Endodermal cell (in vitro differentiated cells): Measurements from ENCODE around the gene MED1. TPM values are rescaled to one million over a fixed set of nuclear protein-coding genes. Genes with fewer than 3 reads are reported as not detected.

Source experiments
- DNase-seq: peaks from one replicate; pipeline ENCODE4 v3.0.0-alpha.2; 2017
- H3K27ac ChIP-seq: 2 replicates; pipeline ENCODE4 v1.5.1; 2013; ENCODE audit warnings: mild to moderate bottlenecking, low read depth, low read length, moderate library complexity
- H3K27me3 ChIP-seq: 2 replicates; pipeline ENCODE4 v1.6.1; 2013; ENCODE audit warnings: mild to moderate bottlenecking, low read length, moderate library complexity; ENCODE audit not compliant: insufficient read depth, control insufficient read depth, poor library complexity, severe bottlenecking
- H3K36me3 ChIP-seq: 2 replicates; pipeline ENCODE4 v1.7.0; 2013; ENCODE audit warnings: mild to moderate bottlenecking, low read length, moderate library complexity; ENCODE audit not compliant: control insufficient read depth, insufficient read depth
- H3K4me1 ChIP-seq: one replicate; pipeline ENCODE4 v1.7.0; 2013; ENCODE audit warnings: low read length; ENCODE audit not compliant: control insufficient read depth, insufficient read depth
- H3K4me3 ChIP-seq: 2 replicates; pipeline ENCODE4 v1.5.1; 2013; ENCODE audit warnings: mild to moderate bottlenecking, low read length, moderate library complexity
- H3K9ac ChIP-seq: 2 replicates; pipeline ENCODE4 v1.6.1; 2013; ENCODE audit warnings: mild to moderate bottlenecking, low read length, moderate library complexity; ENCODE audit not compliant: poor library complexity, severe bottlenecking; ENCODE audit errors: extremely low read depth
- H3K9me3 ChIP-seq: 2 replicates; pipeline ENCODE4 v1.6.1; 2013; ENCODE audit warnings: mild to moderate bottlenecking, low read length, moderate library complexity; ENCODE audit not compliant: control insufficient read depth
- H3K27ac Mint-ChIP-seq: 2 replicates; pipeline ENCODE4 v1.8.0; 2020; ENCODE audit warnings: mixed read lengths
- H3K27me3 Mint-ChIP-seq: 2 replicates; pipeline ENCODE4 v1.8.0; 2021; ENCODE audit warnings: mild to moderate bottlenecking, mixed read lengths; ENCODE audit not compliant: insufficient read depth
- H3K36me3 Mint-ChIP-seq: 2 replicates; pipeline ENCODE4 v1.8.0; 2020; ENCODE audit warnings: low read depth, mixed read lengths
- H3K4me1 Mint-ChIP-seq: 2 replicates; pipeline ENCODE4 v1.8.0; 2020; ENCODE audit warnings: mixed read lengths
- H3K4me3 Mint-ChIP-seq: 2 replicates; pipeline ENCODE4 v1.8.0; 2020; ENCODE audit warnings: mild to moderate bottlenecking, moderate library complexity, mixed read lengths
- H3K9me3 Mint-ChIP-seq: 2 replicates; pipeline ENCODE4 v1.8.0; 2020; ENCODE audit warnings: mild to moderate bottlenecking, mixed read lengths
- WGBS, 2 experiments: methylation state at CpG; one replicate each; pipeline versions ENCODE4 v1.1.5 to v1.1.7; 2013; ENCODE audit warnings: missing lambda C conversion rate in 2 of 2, mixed read lengths in 1 of 2; ENCODE audit not compliant: insufficient coverage in 1 of 2, insufficient read length in 1 of 2; 5-methylcytosine and 5-hydroxymethylcytosine counted together
- total RNA-seq, 2 donors: library from RNA; stranded (reverse); fragmentation: NEBNext Ultra II Directional in 1 of 2; extraction: Animal tissue kit (Norgen Biotek cat#: 25700) in 1 of 2; gene quantifications; 2 replicates in 1 of 2; 3 replicates in 1 of 2; pipeline ENCODE4 v1.2.1, GENCODE V29; 2021
- TF ChIP-seq, protein P1 (sequence below): fragments of 200-600 bp; sonication (generic); conservative IDR thresholded peaks from 2 replicates; pipeline ENCODE4 v1.5.0; 2021; ENCODE audit warnings: antibody characterized with exemption, mild to moderate bottlenecking

The MED1 gene
- total RNA-seq, 2 donors from 2014 or later, result 56.1 to 57.5 TPM

GRCh38 chr17:39365872-39366271, 85.2 kb downstream of the MED1 start:
- H3K27ac ChIP-seq, result no peak overlapping the region
- H3K27ac Mint-ChIP-seq, result no peak overlapping the region

GRCh38 chr17:39365242-39365641, 85.8 kb downstream of the MED1 start:
- Histone ChIP-seq H3K9me3 (no peaks in the 10 kb centered on the region), H3K27ac (no peak overlapping the region), H3K36me3 (no peaks in the 10 kb centered on the region), H3K4me1 (no peaks in the 10 kb centered on the region), H3K9ac (no peak overlapping the region), H3K27me3 (no peaks in the 10 kb centered on the region), H3K4me3 (no peak overlapping the region)
- WGBS, 2 experiments, result 95% methylated on average over 4 of the region's 4 CpGs
- Mint-ChIP-seq H3K9me3 (no peaks in the 10 kb centered on the region), H3K4me1 (no peaks in the 10 kb centered on the region), H3K27ac (no peak overlapping the region), H3K4me3 (no peak overlapping the region), H3K27me3 (no peaks in the 10 kb centered on the region), H3K36me3 (peaks cover 3% of the 10 kb centered on the region)
- no peak for DNase-seq
- TF ChIP-seq, protein P1, sequence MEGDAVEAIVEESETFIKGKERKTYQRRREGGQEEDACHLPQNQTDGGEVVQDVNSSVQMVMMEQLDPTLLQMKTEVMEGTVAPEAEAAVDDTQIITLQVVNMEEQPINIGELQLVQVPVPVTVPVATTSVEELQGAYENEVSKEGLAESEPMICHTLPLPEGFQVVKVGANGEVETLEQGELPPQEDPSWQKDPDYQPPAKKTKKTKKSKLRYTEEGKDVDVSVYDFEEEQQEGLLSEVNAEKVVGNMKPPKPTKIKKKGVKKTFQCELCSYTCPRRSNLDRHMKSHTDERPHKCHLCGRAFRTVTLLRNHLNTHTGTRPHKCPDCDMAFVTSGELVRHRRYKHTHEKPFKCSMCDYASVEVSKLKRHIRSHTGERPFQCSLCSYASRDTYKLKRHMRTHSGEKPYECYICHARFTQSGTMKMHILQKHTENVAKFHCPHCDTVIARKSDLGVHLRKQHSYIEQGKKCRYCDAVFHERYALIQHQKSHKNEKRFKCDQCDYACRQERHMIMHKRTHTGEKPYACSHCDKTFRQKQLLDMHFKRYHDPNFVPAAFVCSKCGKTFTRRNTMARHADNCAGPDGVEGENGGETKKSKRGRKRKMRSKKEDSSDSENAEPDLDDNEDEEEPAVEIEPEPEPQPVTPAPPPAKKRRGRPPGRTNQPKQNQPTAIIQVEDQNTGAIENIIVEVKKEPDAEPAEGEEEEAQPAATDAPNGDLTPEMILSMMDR, result no peak

More at GRCh38 chr17:39365872-39366271, 85.2 kb downstream of the MED1 start:
- 94% methylated on average over 3 to 5 of the region's 5 CpGs for WGBS, 2 experiments
- Histone ChIP-seq H3K4me3 (no peak overlapping the region), H3K9me3 (no peaks in the 10 kb centered on the region), H3K36me3 (no peaks in the 10 kb centered on the region), H3K9ac (no peak overlapping the region), H3K4me1 (no peaks in the 10 kb centered on the region), H3K27me3 (no peaks in the 10 kb centered on the region)
- H3K4me3 Mint-ChIP-seq, result no peak overlapping the region
- no peak for DNase-seq
- H3K4me1 Mint-ChIP-seq, result no peaks in the 10 kb centered on the region
- H3K27me3 Mint-ChIP-seq, result no peaks in the 10 kb centered on the region
- peaks cover 3% of the 10 kb centered on the region for H3K36me3 Mint-ChIP-seq
- TF ChIP-seq, protein P1, result no peak
- no peaks in the 10 kb centered on the region for H3K9me3 Mint-ChIP-seq

GRCh38 chr17:39364236-39365025, 86.6 kb downstream of the MED1 start:
- Histone ChIP-seq H3K9ac (no peak overlapping the region), H3K9me3 (no peaks in the 10 kb centered on the region), H3K36me3 (no peaks in the 10 kb centered on the region), H3K4me1 (no peaks in the 10 kb centered on the region), H3K27me3 (no peaks in the 10 kb centered on the region), H3K27ac (no peak overlapping the region), H3K4me3 (no peak overlapping the region)
- WGBS, 2 experiments, result 76 to 84% methylated on average over 3 to 7 of the region's 8 CpGs
- Mint-ChIP-seq H3K9me3 (no peaks in the 10 kb centered on the region), H3K27ac (no peak overlapping the region), H3K4me3 (no peak overlapping the region), H3K4me1 (no peaks in the 10 kb centered on the region), H3K36me3 (no peaks in the 10 kb centered on the region), H3K27me3 (no peaks in the 10 kb centered on the region)
- no peak for DNase-seq
- TF ChIP-seq, protein P1, result no peak
